ENCODE measurements around the gene LRRC8C. TPM values are rescaled to one million over a fixed set of nuclear protein-coding genes. Genes with fewer than 3 reads are reported as not detected.

LRRC8C gene
- total RNA-seq, 1 donor from 2014 or later = 4.6 TPM

- no peak overlapping the region for H3K27ac Mint-ChIP-seq (ENCODE audit: unreplicated experiment)
Measured at GRCh38 chr1:89723144-89723543, 90.2 kb downstream of the LRRC8C start.

GRCh38 chr1:89723863-89724262 lies 90.9 kb downstream of the LRRC8C start:
- no peak overlapping the region for H3K4me3 Mint-ChIP-seq
- peaks cover 2% of the 10 kb centered on the region for H3K9me3 Mint-ChIP-seq
- H3K27ac Mint-ChIP-seq (ENCODE audit: unreplicated experiment) = no peak overlapping the region
- DNase-seq (ENCODE audit: low read depth, low spot score) = no peak
- peaks cover 9% of the 10 kb centered on the region for H3K4me1 Mint-ChIP-seq
- TF ChIP-seq CTCF (conservative IDR thresholded peaks at IDR 0.05) = no peak
- H3K27me3 Mint-ChIP-seq (ENCODE audit: low read depth) = no peaks in the 10 kb centered on the region
- H3K36me3 Mint-ChIP-seq (ENCODE audit: low read depth) = no peaks in the 10 kb centered on the region

More at GRCh38 chr1:89723144-89723543, 90.2 kb downstream of the LRRC8C start:
- H3K4me3 Mint-ChIP-seq = no peak overlapping the region
- H3K36me3 Mint-ChIP-seq (ENCODE audit: low read depth) = no peaks in the 10 kb centered on the region
- peaks cover 2% of the 10 kb centered on the region for H3K9me3 Mint-ChIP-seq
- no peaks in the 10 kb centered on the region for H3K27me3 Mint-ChIP-seq (ENCODE audit: low read depth)
- peaks cover 9% of the 10 kb centered on the region for H3K4me1 Mint-ChIP-seq
- no peak for TF ChIP-seq CTCF (conservative IDR thresholded peaks at IDR 0.05)
- DNase-seq (ENCODE audit: low read depth, low spot score) = no peak

- no peak overlapping the region for H3K4me3 Mint-ChIP-seq
- no peak overlapping the region for H3K27ac Mint-ChIP-seq (ENCODE audit: unreplicated experiment)
- H3K27me3 Mint-ChIP-seq (ENCODE audit: low read depth) = no peaks in the 10 kb centered on the region
- no peak for TF ChIP-seq CTCF (conservative IDR thresholded peaks at IDR 0.05)
- DNase-seq (ENCODE audit: low read depth, low spot score) = no peak
- H3K9me3 Mint-ChIP-seq = peaks cover 2% of the 10 kb centered on the region
- H3K36me3 Mint-ChIP-seq (ENCODE audit: low read depth) = no peaks in the 10 kb centered on the region
- H3K4me1 Mint-ChIP-seq = peaks cover 8% of the 10 kb centered on the region
Measured at GRCh38 chr1:89724369-89725010, 91.6 kb downstream of the LRRC8C start.

DNA sequence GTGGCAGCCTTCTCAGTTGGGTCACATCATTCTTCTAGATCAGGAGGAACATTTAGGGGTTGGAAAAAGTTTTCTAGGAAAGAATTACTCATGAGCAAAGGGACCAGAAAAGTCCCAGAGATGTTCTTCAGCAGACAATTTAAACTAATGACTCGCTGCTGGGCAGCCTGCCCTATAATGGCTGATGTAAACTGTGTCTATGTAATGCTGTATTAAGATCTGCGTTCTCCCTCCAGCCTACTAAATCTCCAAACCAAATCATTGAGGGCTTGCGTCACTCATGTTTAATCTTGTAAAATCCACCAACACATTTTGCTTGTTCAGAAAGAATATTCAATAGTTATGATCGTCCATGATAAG lies 92.1 kb downstream of the LRRC8C start:
- peaks cover 2% of the 10 kb centered on the region for H3K9me3 Mint-ChIP-seq
- no peak overlapping the region for H3K4me3 Mint-ChIP-seq
- no peak for TF ChIP-seq CTCF (conservative IDR thresholded peaks at IDR 0.05)
- no peaks in the 10 kb centered on the region for H3K27me3 Mint-ChIP-seq (ENCODE audit: low read depth)
- peaks cover 3% of the 10 kb centered on the region for H3K4me1 Mint-ChIP-seq
- H3K36me3 Mint-ChIP-seq (ENCODE audit: low read depth) = no peaks in the 10 kb centered on the region
- DNase-seq (ENCODE audit: low read depth, low spot score) = no peak
- H3K27ac Mint-ChIP-seq (ENCODE audit: unreplicated experiment) = peak overlapping the region; percentile 5

DNA sequence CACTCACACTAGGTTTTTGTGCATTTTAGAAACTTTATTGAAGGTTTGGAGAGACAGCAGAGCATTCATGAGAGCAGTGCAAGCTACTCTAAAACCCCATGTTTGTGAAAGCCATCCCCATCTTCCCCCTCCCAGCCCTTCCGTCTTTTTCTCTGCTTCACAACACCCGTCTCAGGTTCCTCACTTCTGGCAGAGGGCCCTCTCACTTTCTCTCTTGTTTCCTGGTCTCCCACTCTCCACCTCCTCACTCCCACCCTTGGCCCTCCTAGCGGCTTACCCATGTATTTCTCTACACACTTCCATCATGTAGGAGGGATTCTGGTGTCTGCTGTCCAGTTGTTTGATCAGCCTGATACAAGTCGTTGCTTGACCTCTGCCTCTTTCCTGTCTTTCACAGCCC lies 92.7 kb downstream of the LRRC8C start:
- Mint-ChIP-seq H3K4me3 (no peak overlapping the region), H3K9me3 (peaks cover 2% of the 10 kb centered on the region), H3K27ac (ENCODE audit: unreplicated experiment) (no peak overlapping the region), H3K4me1 (no peaks in the 10 kb centered on the region), H3K27me3 (ENCODE audit: low read depth) (no peaks in the 10 kb centered on the region), H3K36me3 (ENCODE audit: low read depth) (no peaks in the 10 kb centered on the region)
- no peak for DNase-seq (ENCODE audit: low read depth, low spot score)
- no peak for TF ChIP-seq CTCF (conservative IDR thresholded peaks at IDR 0.05)
